GM18870 (cell line): Measurements from ENCODE around the gene ERI2.
A peak's percentile ranks its signal among the peaks of the same experiment; 100 is the strongest.

Experiments used
- ATAC-seq: cut with Tn5 transposase; IDR thresholded peaks from one replicate; pipeline ENCODE4 v1.9.1; 2021; ENCODE audit warnings: moderate library complexity; ENCODE audit not compliant: unreplicated experiment

Gene ERI2

DNA sequence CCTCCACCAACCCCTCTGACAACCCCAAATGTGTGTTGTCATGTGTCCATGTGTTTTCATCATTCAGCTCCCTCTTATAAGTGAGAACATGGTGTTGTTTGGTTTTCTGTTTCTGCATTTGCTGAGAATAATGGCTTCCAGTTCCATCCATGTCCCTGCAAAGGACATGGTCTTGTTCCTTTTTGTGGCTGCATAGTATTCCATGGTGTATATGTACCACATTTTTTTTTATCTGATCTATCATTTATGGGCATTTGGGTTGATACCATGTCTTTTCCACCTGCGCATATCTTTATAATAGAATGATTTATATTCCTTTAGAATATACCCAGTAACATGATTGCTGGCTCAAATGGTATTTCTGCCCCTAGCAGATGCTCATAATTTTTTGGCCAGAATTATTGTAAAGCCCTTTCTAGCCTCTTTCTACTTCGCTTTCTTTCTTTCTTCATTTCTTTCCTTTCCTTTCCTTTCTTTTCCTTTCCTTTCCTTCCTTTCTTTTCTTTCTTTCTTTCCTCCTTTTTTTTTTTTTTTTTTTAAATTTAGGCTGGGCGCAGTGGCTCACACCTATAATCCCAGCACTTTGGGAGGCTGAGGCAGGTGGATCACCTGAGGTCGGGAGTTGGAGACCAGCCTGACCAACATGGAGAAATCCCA is 12.8 kb upstream of the ERI2 start:
- ATAC-seq: no peak

DNA sequence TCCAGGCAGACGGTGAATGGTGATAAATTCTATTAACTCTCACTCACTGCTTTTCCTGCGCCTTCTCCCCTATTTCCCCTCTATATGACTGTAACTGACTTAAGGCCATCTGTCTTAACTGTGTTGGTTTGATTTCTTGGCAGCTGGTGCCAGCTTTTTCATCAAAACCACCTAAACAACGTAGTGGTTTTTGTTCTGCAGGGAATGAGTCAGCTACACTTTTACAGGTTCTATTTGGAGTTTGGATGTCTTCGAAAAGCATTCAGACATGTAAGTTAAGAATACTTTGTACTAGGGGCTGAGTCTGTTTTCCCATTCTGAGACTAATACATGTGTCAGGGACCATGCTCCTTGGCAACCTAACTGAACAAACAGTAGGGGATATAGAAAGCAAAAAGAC is 8.5 kb upstream of the ERI2 start:
- no peak for ATAC-seq

DNA sequence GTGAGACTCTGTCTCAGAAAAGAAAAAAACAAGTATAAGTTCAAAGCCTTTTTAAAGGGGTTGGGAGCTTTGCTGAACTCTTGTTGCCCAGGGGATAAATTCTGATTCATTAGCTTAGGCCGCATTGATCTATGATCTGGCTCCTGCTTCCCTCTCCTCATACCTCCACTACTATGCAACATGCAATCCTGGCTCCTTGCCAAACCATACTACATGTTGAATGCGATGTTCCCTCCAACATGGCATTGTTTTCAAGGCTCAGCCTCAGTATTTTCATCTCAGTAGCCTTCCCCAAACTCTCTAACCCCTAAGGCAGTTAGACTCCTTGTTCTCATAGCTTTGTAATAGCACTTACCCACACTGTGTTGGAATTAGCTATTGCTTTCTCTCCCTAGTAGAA is 6.2 kb upstream of the ERI2 start:
- ATAC-seq: no peak

DNA sequence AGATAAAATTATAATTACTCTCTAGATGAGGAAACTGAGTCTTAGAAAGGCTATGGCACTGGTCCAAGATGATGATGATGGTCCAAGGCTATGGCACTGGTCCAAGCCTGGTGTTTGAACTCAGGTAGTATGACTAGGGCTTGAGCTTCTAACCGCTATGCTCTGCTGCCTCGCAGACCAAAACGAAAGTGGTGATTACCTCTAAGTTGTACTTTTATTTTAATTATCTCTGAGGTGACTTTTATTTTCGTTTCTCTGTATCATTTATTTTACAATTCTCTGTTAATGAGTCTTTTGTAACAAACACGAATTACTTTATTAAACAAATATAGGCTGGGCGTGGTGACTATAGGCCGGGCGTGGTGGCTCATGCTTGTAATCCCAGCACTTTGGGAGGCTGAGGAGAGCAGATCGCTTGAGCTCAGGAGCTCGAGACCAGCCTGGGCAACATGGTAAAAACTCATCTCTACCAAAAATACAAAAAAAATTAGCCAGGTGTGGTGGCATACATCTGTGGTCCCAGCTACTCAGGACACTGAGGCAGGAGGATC is 5.7 kb upstream of the ERI2 start:
- no peak for ATAC-seq

DNA sequence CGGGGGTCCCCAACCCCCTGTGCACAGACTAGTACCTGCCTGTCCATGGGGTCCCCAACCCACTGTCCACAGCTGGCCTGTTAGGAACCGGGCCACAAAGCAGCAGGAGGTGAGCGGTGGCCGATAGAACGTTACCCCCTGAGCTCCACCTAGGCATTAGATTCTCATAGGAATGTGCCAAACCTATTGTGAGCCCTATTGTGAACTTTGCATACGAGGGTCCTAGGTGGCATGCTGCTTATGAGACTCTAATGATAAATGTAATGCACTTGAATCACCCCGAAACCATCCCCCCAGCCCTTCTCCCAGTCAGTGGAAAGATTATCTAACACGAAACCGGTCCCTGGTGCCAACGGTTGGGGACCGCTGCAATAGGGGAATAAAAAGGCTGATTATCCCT is 1.6 kb upstream of the ERI2 start:
- ATAC-seq: no peak

DNA sequence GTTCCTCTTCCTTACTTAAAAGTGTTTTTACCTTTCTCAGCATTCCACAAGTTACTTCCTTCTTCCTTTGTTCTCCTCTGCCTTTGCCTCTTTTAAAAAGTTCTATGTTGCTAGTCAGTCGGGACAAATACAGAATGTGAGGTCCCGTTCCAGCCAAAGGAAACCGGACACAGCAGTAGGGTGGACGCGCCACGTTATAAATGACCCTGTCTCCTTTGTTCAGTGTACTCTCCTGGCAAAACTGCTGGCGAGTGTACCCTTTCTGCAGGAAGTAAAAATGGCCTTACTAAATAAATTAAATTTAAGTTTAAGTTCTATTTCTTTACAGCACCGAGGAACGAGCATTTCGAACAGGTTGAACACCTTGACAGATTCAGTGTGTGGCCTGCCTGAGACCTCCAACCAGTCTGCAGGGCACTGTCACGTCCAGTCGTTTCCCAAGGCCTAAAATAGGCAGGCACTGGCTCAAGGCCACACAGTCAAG is 546 bp downstream of the ERI2 start:
- ATAC-seq: peak; percentile 6

DNA sequence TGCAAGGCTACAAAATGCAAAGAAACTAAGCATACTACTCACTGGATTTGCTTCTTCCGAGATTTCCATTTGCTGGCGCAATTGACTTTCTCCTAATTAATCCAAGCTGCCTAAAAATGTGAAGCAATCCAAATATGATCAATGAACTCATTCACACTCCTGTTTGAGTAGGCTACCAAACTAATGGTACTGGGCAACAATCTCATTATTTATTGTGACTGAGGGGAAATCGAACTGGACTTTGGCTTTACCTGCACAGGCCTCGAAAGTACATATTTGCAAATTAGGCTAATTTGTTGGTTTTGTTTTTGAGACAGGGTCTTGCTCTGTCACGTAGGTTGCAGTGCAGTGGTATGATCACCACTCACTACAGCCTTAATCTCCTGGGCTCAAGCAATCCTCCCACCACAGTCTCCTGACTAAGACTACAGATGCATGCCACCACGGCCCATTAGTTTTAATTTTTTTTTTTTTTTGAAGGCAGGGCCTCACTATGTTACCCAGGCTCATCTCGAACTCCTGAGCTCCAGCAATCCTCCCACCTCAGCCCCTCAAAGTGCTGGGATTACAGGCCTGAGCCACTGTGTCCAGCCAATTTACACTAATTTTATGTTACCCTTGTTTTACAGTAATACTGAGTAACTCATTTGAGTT is 2.6 kb downstream of the ERI2 start:
- no peak for ATAC-seq

DNA sequence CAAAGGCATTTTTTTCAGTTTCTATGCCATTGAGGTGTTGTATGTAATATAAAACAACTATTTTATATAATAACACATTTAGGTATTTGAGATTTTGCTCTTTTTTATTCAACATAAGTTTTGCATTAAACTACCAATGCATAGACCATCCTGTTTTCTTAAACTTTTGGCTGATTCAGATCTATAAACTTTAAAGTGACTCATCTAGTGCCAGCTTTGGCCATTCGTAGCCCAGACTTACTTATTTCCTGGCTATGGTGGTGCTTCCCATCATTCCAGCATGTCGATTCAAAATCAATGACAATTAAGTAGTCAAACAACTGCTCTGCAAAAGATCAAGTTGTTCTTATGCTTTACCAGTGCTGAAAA is 3.1 kb downstream of the ERI2 start:
- no peak for ATAC-seq

DNA sequence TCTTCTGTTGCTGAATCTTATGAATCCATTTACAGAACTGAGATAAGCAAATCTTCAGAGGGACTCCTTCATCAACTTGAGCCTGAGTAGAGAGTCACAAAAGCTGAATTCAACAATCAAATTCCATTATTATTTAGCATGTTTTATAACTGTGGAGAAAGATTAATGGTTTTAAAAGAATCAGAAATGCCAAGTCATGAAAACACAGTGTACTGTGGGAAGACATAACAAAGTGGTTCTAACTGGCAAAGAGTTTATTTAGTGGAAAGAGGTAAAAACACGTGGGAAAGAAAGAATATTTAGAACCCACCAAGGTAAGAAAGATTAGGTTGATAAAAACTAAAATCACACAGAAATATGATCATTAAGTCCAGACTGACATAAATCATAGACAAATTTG is 5.0 kb downstream of the ERI2 start:
- ATAC-seq: no peak

DNA sequence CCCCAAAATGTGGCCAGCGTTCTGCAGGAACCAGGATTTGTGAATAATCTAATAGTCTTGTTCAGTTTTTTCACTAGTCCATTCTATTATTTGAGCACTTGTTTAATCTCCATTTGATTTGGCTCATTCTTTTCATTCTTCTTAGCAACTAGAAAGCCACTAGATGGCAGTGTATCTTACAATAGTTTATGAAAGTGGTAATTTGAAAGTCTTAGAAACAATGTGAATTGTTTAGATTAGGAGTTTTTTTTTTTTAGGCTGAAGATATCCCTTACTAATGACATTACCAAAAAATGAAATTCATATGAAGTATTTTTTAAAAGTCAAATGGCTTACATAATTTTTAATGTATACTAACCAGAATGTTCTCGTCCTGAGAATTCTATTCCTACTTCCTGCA is 6.7 kb downstream of the ERI2 start:
- no peak for ATAC-seq

DNA sequence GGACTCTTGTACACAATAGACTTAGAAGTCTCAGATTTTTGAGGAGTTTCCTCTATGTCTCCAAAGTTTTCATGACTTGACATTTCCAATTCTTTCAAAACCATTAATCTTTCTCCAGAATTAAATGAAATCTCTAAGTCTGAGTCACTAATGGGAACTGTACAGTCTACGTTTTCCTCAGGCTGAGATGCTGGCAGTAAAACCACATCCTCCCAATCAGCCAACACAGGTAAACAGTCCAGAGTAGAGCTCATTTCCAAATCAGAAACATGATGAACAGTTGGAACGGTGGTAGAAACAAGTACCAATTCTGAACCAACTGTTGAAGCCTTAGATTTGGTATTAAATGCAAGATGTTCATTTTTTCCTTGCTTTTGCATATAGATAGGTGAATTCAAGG is 7.9 kb downstream of the ERI2 start:
- no peak for ATAC-seq

DNA sequence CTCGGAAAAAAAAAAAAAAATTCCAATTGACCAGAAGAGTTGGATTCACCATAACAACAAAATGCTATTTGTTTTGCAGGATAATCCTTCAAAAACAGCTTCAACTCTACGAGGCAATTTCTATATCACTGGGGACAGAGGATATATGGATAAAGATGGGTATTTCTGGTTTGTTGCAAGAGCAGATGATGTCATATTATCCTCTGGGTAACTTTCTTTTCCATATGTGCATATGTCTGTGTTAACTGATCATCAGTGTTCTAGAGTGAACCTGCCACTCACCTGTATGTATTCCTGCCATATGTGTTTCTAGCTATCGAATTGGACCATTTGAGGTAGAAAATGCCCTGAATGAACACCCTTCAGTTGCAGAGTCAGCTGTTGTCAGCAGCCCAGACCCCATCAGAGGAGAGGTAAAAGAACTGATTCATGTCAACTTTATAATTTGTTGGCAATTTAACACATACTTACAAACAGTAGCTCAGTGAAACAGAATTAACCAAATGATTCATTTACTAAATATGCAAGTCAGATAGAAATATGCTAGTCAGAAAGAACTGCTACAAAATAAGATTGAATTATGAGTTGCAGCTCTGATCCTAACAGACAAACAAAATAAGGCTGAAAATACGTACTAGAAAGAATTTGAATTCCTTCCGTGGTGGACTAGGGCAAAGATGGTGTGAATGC is 14.2 kb downstream of the ERI2 start:
- ATAC-seq: no peak

DNA sequence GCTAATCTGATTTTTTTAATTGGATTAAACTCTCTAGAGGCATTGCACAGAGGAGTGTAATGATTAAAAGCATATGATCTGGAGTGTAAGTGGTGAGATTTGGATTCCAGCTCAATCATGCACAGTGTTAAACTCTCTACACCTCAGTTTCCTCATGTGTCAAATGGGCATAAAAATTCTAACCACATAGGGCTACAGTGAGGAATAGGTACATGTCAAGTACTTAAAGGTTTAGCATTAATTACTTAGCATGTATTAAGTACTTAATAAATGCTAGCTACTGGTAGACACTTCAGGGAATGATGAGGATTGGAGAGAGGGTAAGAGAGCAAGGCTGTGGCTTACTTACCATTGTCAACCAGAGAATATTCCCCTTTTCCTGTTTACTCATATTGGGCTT is 17.1 kb downstream of the ERI2 start:
- no peak for ATAC-seq

DNA sequence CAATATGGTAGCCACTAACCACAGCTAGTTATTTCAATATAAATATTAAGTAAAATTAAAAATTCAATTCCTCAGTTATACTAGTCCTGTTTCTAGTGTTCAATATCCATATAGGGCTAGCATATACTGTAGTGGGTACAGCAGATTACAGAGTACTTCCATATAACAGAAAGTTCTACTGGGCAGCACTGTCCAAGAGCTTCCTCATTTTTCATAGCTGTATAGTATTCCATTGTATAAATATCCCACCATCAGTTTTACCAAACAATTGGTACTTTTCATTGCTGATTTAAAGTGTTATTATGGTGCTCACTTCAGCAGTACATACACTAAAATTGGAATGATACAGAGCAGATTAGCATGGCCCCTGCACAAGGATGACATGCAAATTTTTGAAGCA is 22.1 kb downstream of the ERI2 start:
- ATAC-seq: no peak

DNA sequence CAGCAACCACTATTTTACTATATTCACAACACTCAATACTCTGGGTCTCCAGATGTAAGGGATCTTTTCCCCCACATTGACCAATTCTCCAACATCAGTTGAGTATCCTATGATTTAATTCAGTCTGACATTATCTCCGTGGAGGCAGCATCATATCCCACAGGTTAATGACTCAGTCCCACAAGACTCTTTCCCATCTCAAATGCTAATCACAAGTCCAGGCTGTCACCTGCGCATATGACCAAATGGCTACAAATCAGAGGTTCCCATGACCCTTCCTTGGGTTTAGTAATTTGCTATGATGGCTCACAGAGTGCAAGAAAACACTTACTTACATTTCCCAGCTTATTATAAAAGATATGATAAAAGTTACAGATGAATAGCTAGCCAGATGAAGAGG is 23.8 kb downstream of the ERI2 start:
- ATAC-seq: no peak

DNA sequence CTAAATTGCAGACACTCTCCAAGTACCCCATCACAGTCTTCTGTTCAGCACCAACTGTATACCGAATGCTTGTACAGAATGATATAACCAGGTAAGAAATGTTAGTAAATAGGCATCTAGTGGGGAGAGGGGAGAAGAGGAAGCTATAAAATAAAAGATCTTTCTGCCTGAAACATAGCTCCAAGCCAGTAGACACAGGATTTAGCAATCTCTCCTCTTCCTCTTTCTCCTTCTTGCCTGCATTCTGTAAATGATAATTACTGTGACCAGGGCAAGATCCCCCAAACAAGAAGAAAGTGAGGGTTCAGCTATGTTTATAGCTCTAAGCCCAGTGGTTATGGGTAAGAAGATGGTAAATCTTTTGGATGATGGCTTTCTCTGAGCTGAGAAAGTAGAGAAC is 24.6 kb downstream of the ERI2 start:
- no peak for ATAC-seq

DNA sequence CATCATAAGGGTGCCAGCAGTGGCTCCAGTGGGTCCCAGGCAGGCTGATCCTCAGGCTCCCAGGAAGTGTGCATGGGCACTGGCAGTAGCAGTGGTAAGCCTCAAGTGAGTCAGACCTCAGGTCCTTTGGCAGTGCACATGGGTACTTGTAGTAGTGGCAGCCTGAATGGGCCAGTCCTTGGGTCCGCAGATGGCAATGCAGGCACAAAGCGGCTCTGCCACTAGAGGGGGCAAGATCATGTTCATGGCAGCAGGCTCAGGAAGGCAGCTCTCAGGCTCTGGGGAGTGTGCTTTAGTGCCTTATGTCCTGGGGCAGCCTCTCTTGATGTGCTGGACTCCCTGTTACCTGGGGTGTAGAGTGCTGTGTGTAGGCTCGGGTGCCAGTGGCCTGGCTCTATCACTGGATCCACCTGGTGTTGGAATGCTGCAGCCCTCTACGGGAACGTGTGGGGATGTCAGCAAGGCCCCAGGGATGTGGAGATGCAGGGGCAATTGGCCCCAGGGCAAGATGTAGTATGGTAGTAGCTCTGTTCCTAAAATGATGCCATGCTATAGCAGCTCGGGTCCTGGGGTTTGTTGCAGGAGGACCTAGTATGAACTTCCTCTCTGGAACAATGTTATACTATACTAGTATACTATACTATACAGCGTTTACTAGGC is 31.4 kb downstream of the ERI2 start:
- ATAC-seq: no peak

DNA sequence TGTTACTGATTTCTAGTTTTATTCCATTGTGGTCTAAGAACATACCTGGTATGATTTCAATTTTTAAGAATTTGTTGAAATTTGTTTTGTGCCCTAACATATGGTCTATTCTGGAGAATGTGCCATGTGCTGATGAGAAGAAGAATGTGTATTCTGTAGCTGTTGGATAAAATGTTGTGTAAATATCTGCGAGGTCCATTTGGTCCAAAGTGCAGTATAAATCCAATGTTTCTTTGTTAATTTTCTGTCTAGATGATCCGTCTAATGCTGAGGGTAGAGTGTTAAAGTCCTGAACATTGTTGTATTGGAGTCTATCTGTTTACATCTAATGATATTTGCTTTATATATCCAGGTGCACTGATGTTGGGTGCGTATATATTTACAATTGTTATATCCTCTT is 32.6 kb downstream of the ERI2 start:
- no peak for ATAC-seq

DNA sequence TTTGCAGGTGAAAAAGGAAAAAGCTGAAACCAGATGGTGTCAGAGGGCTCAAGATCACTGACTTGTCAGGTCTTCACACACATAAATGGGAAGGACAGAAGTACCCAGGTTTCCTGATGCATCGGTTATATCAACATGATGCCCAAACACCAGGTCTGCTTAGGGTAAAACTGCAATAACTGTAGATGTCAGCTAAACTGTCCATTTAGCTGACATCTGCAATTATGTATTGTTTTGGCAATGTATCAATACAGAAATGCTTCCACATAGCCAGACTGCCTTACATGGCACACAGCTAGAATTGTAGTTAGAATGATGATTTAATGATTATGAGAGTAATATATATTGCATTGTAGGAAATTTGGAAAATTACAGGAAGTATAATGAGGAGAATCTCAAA is 37.5 kb downstream of the ERI2 start:
- ATAC-seq: no peak

DNA sequence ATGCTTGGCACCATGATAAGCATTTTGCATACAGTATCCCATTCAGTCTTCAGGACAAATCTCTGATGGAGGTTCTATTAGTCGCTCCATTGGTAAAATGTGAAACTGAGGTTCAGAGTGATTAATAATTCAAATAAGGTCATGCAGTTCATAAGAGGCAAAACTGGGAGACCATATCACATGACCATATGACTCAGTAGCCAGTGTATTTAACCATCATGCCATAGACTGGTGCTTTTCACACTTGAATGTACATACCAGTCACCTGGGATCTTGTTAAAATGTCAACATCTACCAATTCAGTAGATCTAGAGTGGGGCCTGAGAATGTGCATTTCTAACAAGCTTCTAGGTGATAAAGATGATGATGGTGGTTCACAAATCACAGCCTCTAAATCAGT is 38.2 kb downstream of the ERI2 start:
- no peak for ATAC-seq

DNA sequence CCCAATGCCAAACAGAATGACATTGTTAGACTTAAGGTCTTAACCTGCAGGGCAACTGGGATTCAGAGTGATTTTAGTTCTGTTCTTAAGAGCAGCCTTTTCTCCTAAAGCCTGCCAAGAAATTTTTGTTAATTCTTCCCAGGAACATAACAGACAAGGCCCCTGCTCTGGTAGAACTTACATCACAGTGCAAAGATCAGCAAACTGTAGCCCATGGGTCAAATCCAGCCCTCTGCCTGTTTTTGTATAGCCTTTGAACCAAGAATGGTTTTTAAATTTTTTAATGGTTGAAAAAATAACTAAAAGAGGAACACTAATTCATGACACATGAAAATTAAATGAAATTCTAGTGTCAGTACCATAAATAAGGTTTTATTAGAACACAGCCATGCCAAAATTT is 38.7 kb downstream of the ERI2 start:
- no peak for ATAC-seq

DNA sequence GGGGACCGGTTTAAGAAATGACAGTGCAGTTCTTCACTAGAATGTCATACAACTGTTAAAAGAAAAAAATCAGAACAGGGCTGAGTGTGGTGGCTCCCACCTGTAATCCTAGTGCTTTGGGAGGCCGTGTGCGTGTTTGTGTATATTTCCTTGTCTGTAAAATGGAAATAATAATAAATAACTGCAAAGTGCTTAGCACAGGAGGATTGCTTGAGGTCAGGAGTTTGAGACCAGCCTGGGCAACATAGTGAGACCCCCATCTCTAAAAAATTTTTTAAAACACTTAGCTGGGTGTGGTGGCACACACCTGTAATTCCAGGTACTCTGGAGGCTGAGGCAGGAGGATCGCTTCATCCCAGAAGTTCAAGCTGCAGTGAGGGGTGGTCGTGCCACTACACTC is 40.0 kb downstream of the ERI2 start:
- no peak for ATAC-seq
